Caco-2 (cell line): ENCODE measurements around the gene MAU2. TPM values are rescaled to one million over a fixed set of nuclear protein-coding genes. Genes with fewer than 3 reads are reported as not detected.

Experiments used
- BruUV-seq: library from RNA; stranded (reverse); fragments of 400-500 nt; replicated peaks from 2 replicates; lab custom pipeline; 2021; lab: Mats Ljungman, UMichigan
- CTCF ChIA-PET: fragments of 300-600 bp; sonication (Branson Sonifier 250); formaldehyde crosslinking; loops from one replicate; lab custom pipeline; 2022; ENCODE audit warnings: antibody characterized with exemption; lab: Charles Lee
- POLR2A ChIA-PET: fragments of 300-600 bp; sonication (Branson Sonifier 250); formaldehyde crosslinking; loops from one replicate; lab custom pipeline; 2022; ENCODE audit warnings: antibody characterized with exemption; lab: Charles Lee
- DNase-seq, 2 experiments: peaks; one replicate each; pipeline versions ENCODE4 v3.0.0 to v3.0.0-alpha.2; 2020 to 2022
- H3K27me3 ChIP-seq: replicated peaks from 2 replicates; pipeline ENCODE4 v1.6.0; 2011; ENCODE audit warnings: low read length; ENCODE audit not compliant: control insufficient read depth, insufficient read depth
- H3K36me3 ChIP-seq: 2 replicates; pipeline ENCODE4 v1.5.1; 2011; ENCODE audit warnings: low read length; ENCODE audit not compliant: control insufficient read depth, insufficient read depth
- H3K4me1 ChIP-seq: fragments of 250-450 bp; sonication (Bioruptor Pico); 2 replicates; pipeline ENCODE4 v1.5.1; 2020; ENCODE audit warnings: mild to moderate bottlenecking
- H3K4me3 ChIP-seq: 2 replicates; pipeline ENCODE4 v1.5.1; 2011; ENCODE audit warnings: low read depth, mild to moderate bottlenecking, control low read depth, low read length
- H3K9me3 ChIP-seq: fragments of 250-450 bp; sonication (Bioruptor Pico); 2 replicates; pipeline ENCODE4 v1.5.1; 2020; ENCODE audit warnings: mild to moderate bottlenecking, moderate library complexity
- H3K27ac Mint-ChIP-seq: one replicate; pipeline ENCODE4 v1.8.0; 2022; ENCODE audit warnings: mixed read lengths; ENCODE audit not compliant: unreplicated experiment
- H3K27me3 Mint-ChIP-seq: one replicate; pipeline ENCODE4 v1.8.0; 2022; ENCODE audit warnings: mixed read lengths; ENCODE audit not compliant: insufficient read depth, unreplicated experiment
- H3K36me3 Mint-ChIP-seq: one replicate; pipeline ENCODE4 v1.8.0; 2022; ENCODE audit warnings: mild to moderate bottlenecking, mixed read lengths; ENCODE audit not compliant: insufficient read depth, unreplicated experiment
- H3K4me1 Mint-ChIP-seq: one replicate; pipeline ENCODE4 v1.8.0; 2022; ENCODE audit warnings: low read depth, mixed read lengths; ENCODE audit not compliant: unreplicated experiment
- H3K4me3 Mint-ChIP-seq: one replicate; pipeline ENCODE4 v1.8.0; 2022; ENCODE audit warnings: mild to moderate bottlenecking, moderate library complexity, mixed read lengths; ENCODE audit not compliant: unreplicated experiment
- H3K9me3 Mint-ChIP-seq: one replicate; pipeline ENCODE4 v1.8.0; 2022; ENCODE audit warnings: mixed read lengths; ENCODE audit not compliant: unreplicated experiment
- intact Hi-C: fragments of 100-400 bp; cut with micrococcal nuclease; formaldehyde crosslinking; loops from one replicate; pipeline ENCODE4 v1.10.0; 2022; ENCODE audit not compliant: unreplicated experiment
- total RNA-seq: library from RNA; stranded (reverse); gene quantifications from 2 replicates; pipeline ENCODE4 v1.2.3, GENCODE V29; 2022
- TF ChIP-seq, protein P1 (sequence below), 2 experiments: fragments of 200-600 bp in 1 of 2; IDR thresholded peaks; 1 replicate in 1 of 2; 2 replicates in 1 of 2; pipeline versions ENCODE4 v1.5.1 to v1.8.0; 2011 to 2022; ENCODE audit warnings: antibody characterized with exemption in 1 of 2, control low read depth in 1 of 2, inconsistent platforms in 1 of 2, low read depth in 1 of 2, low read length in 1 of 2, mild to moderate bottlenecking in 1 of 2, moderate library complexity in 1 of 2; ENCODE audit not compliant: insufficient read depth in 1 of 2, severe bottlenecking in 1 of 2, unreplicated experiment in 1 of 2

Gene MAU2
- total RNA-seq, 1 experiment from 2014 or later: 51.3 TPM

- TF ChIP-seq, protein P1, sequence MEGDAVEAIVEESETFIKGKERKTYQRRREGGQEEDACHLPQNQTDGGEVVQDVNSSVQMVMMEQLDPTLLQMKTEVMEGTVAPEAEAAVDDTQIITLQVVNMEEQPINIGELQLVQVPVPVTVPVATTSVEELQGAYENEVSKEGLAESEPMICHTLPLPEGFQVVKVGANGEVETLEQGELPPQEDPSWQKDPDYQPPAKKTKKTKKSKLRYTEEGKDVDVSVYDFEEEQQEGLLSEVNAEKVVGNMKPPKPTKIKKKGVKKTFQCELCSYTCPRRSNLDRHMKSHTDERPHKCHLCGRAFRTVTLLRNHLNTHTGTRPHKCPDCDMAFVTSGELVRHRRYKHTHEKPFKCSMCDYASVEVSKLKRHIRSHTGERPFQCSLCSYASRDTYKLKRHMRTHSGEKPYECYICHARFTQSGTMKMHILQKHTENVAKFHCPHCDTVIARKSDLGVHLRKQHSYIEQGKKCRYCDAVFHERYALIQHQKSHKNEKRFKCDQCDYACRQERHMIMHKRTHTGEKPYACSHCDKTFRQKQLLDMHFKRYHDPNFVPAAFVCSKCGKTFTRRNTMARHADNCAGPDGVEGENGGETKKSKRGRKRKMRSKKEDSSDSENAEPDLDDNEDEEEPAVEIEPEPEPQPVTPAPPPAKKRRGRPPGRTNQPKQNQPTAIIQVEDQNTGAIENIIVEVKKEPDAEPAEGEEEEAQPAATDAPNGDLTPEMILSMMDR (IDR thresholded peaks at IDR 0.05; ENCODE audit: insufficient read depth in 1 of 2, low read depth in 1 of 2, low read length in 1 of 2, severe bottlenecking in 1 of 2, unreplicated experiment in 1 of 2): no peak
- no TSS peak for BruUV-seq
- Histone ChIP-seq H3K4me3 (no peak overlapping the region), H3K4me1 (no peaks in the 10 kb centered on the region), H3K9me3 (no peaks in the 10 kb centered on the region), H3K27me3 (no peaks in the 10 kb centered on the region), H3K36me3 (no peaks in the 10 kb centered on the region; the same call in none of the 2 replicates)
- ChIA-PET POLR2A (no interaction called here), CTCF (no interaction called here)
- Mint-ChIP-seq H3K36me3 (peaks cover 41% of the 10 kb centered on the region), H3K4me1 (no peaks in the 10 kb centered on the region), H3K27ac (no peak overlapping the region), H3K27me3 (no peaks in the 10 kb centered on the region), H3K4me3 (no peak overlapping the region), H3K9me3 (no peaks in the 10 kb centered on the region)
- DNase-seq: no peak
- intact Hi-C loops: no loop called here
These were observed 32.2 kb downstream of the MAU2 start for GRCh38 chr19:19352823-19353222.

DNA sequence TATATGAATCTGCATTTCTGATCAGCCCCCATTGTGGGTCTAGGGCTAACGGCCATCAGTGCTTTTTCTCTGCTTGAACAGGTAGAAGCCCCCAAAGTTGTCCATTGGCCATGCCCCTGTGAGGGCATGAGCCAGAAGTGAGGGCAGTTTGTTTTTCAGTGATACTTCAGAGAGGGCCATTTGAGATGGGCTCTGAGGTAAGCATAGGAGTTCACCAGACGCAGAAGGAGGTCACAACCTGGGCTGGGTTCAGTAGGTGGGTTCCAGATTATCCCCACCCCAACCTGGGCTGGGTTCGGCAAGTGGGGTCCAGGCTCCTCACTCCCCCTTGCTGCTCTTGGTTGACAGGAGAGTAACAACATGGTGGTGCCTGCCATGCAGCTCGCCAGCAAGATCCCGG, 33.4 kb downstream of the MAU2 start:
- H3K9me3 ChIP-seq: no peaks in the 10 kb centered on the region
- POLR2A ChIA-PET: no interaction called here
- H3K36me3 ChIP-seq: no peaks in the 10 kb centered on the region; the same call in none of the 2 replicates
- no TSS peak for BruUV-seq
- CTCF ChIA-PET: interaction anchor here (0.9 kb wide), 1 partner anchor 11 kb away, joined by 3 read pairs; no protein-coding TSS in a partner anchor
- Mint-ChIP-seq H3K27me3 (no peaks in the 10 kb centered on the region), H3K36me3 (peaks cover 36% of the 10 kb centered on the region), H3K4me3 (no peak overlapping the region), H3K27ac (no peak overlapping the region), H3K9me3 (no peaks in the 10 kb centered on the region), H3K4me1 (no peaks in the 10 kb centered on the region)
- no peaks in the 10 kb centered on the region for H3K27me3 ChIP-seq
- no peak overlapping the region for H3K4me3 ChIP-seq
- no peak for DNase-seq
- intact Hi-C loops: no loop called here
- no peaks in the 10 kb centered on the region for H3K4me1 ChIP-seq
- TF ChIP-seq, protein P1 (IDR thresholded peaks at IDR 0.05; ENCODE audit: insufficient read depth in 1 of 2, low read depth in 1 of 2, low read length in 1 of 2, severe bottlenecking in 1 of 2, unreplicated experiment in 1 of 2): no peak

DNA sequence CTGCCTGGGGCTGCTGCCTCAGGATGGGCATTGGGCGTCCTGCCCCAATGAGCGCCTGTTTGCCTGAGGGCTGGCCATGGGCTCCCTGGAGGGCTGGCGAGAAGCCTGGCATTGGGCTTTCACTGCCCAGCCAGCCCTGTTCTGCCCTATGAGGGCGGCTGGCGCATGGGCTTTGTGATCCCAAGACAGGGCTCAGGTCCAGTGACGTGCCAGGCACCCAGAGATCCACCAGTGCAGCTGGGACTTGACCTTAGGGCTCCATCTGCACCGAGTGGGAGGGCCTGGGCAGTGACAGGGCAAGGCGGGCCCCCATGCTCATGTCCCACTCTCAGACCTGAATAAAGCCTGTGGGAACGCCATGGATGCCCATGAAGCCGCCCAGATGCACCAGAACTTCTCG, 34.3 kb downstream of the MAU2 start:
- no peak for DNase-seq
- intact Hi-C loops: no loop called here
- CTCF ChIA-PET: no interaction called here
- H3K4me1 ChIP-seq: no peaks in the 10 kb centered on the region
- POLR2A ChIA-PET: no interaction called here
- no peaks in the 10 kb centered on the region for H3K27me3 ChIP-seq
- Mint-ChIP-seq H3K4me3 (no peak overlapping the region), H3K4me1 (no peaks in the 10 kb centered on the region), H3K27me3 (no peaks in the 10 kb centered on the region), H3K27ac (no peak overlapping the region), H3K36me3 (peaks cover 27% of the 10 kb centered on the region), H3K9me3 (no peaks in the 10 kb centered on the region)
- H3K36me3 ChIP-seq: no peaks in the 10 kb centered on the region; the same call in 1 of the 2 replicates
- no TSS peak for BruUV-seq
- no peaks in the 10 kb centered on the region for H3K9me3 ChIP-seq
- H3K4me3 ChIP-seq: no peak overlapping the region
- TF ChIP-seq, protein P1 (IDR thresholded peaks at IDR 0.05; ENCODE audit: insufficient read depth in 1 of 2, low read depth in 1 of 2, low read length in 1 of 2, severe bottlenecking in 1 of 2, unreplicated experiment in 1 of 2): no peak
